IMR-90 (cell line): ENCODE measurements around the gene TGDS. TPM values are rescaled to one million over a fixed set of nuclear protein-coding genes. Genes with fewer than 3 reads are reported as not detected.

Source experiments
- ATAC-seq: fragments of 200-7000 bp; cut with Tn5 transposase; 2 replicates; pipeline ENCODE4 v1.9.1; 2020; ENCODE audit warnings: low read depth, mild to moderate bottlenecking, moderate library complexity
- BruUV-seq: library from RNA; stranded (reverse); fragments of 400-500 nt; replicated peaks from 2 replicates; lab custom pipeline; 2021; lab: Mats Ljungman, UMichigan
- CTCF ChIA-PET: fragments of 300-600 bp; formaldehyde crosslinking; extraction: SDS; loops from one replicate; lab custom pipeline; 2021; ENCODE audit warnings: antibody characterized with exemption; lab: Yijun Ruan, JAX
- POLR2A ChIA-PET: fragments of 300-600 bp; sonication (Branson Sonifier 250); formaldehyde crosslinking; loops from one replicate; lab custom pipeline; 2022; ENCODE audit warnings: antibody characterized with exemption; ENCODE audit not compliant: unreplicated experiment; lab: Charles Lee
- DNase-seq: peaks from one replicate; pipeline ENCODE4 v3.0.0; 2013
- H2AFZ ChIP-seq: replicated peaks from 2 replicates; pipeline ENCODE3; 2013; ENCODE audit warnings: low read length, mild to moderate bottlenecking; ENCODE audit not compliant: poor library complexity
- H2AK5ac ChIP-seq: 2 replicates; pipeline ENCODE4 v1.6.1; 2013; ENCODE audit warnings: low read depth, low read length, inconsistent platforms
- H2AK9ac ChIP-seq: replicated peaks from 2 replicates; pipeline ENCODE3; 2013; ENCODE audit warnings: mild to moderate bottlenecking, low read depth, low read length, moderate library complexity; ENCODE audit not compliant: poor library complexity
- H2BK120ac ChIP-seq: 2 replicates; pipeline ENCODE4 v1.6.1; 2013; ENCODE audit warnings: low read depth, low read length, inconsistent platforms
- H2BK15ac ChIP-seq: 3 replicates; pipeline ENCODE4 v1.6.1; 2013; ENCODE audit warnings: low read depth, low read length, inconsistent platforms
- H2BK20ac ChIP-seq: 2 replicates; pipeline ENCODE4 v1.6.1; 2013; ENCODE audit warnings: low read depth, mild to moderate bottlenecking, inconsistent platforms, low read length, moderate library complexity
- H2BK5ac ChIP-seq: 2 replicates; pipeline ENCODE4 v1.6.1; 2013; ENCODE audit warnings: mild to moderate bottlenecking, low read depth, low read length, inconsistent platforms; ENCODE audit not compliant: poor library complexity, severe bottlenecking
- H3K14ac ChIP-seq: replicated peaks from 2 replicates; pipeline ENCODE4 v1.6.1; 2013; ENCODE audit warnings: low read depth, low read length, inconsistent platforms
- H3K18ac ChIP-seq: 2 replicates; pipeline ENCODE4 v1.6.1; 2013; ENCODE audit warnings: low read depth, low read length, control low read depth
- H3K23ac ChIP-seq: 2 replicates; pipeline ENCODE4 v1.6.1; 2013; ENCODE audit warnings: low read depth, low read length, inconsistent platforms
- H3K27ac ChIP-seq: 2 replicates; pipeline ENCODE4 v1.5.1; 2013; ENCODE audit warnings: mild to moderate bottlenecking, control low read depth, low read length; ENCODE audit not compliant: insufficient read depth
- H3K27me3 ChIP-seq: 2 replicates; pipeline ENCODE4 v1.6.1; 2013; ENCODE audit warnings: low read length; ENCODE audit not compliant: control insufficient read depth, insufficient read depth
- H3K36me3 ChIP-seq: 2 replicates; pipeline ENCODE4 v1.6.1; 2013; ENCODE audit warnings: low read length, mixed read lengths; ENCODE audit not compliant: control insufficient read depth, insufficient read depth
- H3K4ac ChIP-seq: 2 replicates; pipeline ENCODE4 v1.6.1; 2013; ENCODE audit warnings: low read depth, low read length, inconsistent platforms
- H3K4me1 ChIP-seq: 2 replicates; pipeline ENCODE4 v1.6.1; 2013; ENCODE audit warnings: low read length, mixed read lengths; ENCODE audit not compliant: control insufficient read depth, insufficient read depth
- H3K4me2 ChIP-seq: 2 replicates; pipeline ENCODE4 v1.6.1; 2013; ENCODE audit warnings: low read depth, mild to moderate bottlenecking, control low read depth, low read length, moderate library complexity
- H3K4me3 ChIP-seq: 2 replicates; pipeline ENCODE4 v1.5.1; 2013; ENCODE audit warnings: low read depth, mild to moderate bottlenecking, control low read depth, low read length, moderate library complexity; ENCODE audit not compliant: insufficient read depth
- H3K56ac ChIP-seq: 2 replicates; pipeline ENCODE4 v1.6.1; 2013; ENCODE audit warnings: low read length, inconsistent platforms; ENCODE audit not compliant: insufficient read depth; ENCODE audit errors: extremely low read depth
- H3K79me1 ChIP-seq, 2 experiments: 2 replicates each; pipeline ENCODE4 v1.6.1; 2013; ENCODE audit warnings: low read length in 2 of 2, inconsistent platforms in 1 of 2, low read depth in 1 of 2
- H3K9ac ChIP-seq: 2 replicates; pipeline ENCODE4 v1.6.1; 2013; ENCODE audit warnings: low read depth, low read length, control low read depth
- H3K9me1 ChIP-seq: 2 replicates; pipeline ENCODE4 v1.6.1; 2013; ENCODE audit warnings: low read length, inconsistent platforms; ENCODE audit not compliant: insufficient read depth
- H3K9me3 ChIP-seq: 2 replicates; pipeline ENCODE4 v1.6.1; 2013; ENCODE audit warnings: low read length; ENCODE audit not compliant: control insufficient read depth, insufficient read depth
- H4K20me1 ChIP-seq: 2 replicates; pipeline ENCODE4 v1.6.1; 2013; ENCODE audit warnings: low read length, inconsistent platforms; ENCODE audit not compliant: insufficient read depth
- H4K5ac ChIP-seq: 2 replicates; pipeline ENCODE4 v1.6.1; 2013; ENCODE audit warnings: mild to moderate bottlenecking, low read depth, low read length, control low read depth
- H4K8ac ChIP-seq, 2 experiments: 2 replicates each; pipeline ENCODE4 v1.6.1; 2013; ENCODE audit warnings: low read depth in 2 of 2, low read length in 2 of 2, control low read depth in 1 of 2, inconsistent platforms in 1 of 2
- H4K91ac ChIP-seq: 2 replicates; pipeline ENCODE4 v1.6.1; 2013; ENCODE audit warnings: low read depth, low read length, inconsistent platforms; ENCODE audit not compliant: insufficient read depth
- CEBPB ChIP-seq: IDR thresholded peaks from 2 replicates; pipeline ENCODE4 v1.6.1; 2012; ENCODE audit warnings: low read depth, low read length, improper control_type of control experiment
- MAFK ChIP-seq: IDR thresholded peaks from 2 replicates; pipeline ENCODE4 v1.6.1; 2012; ENCODE audit warnings: low read depth, low read length, improper control_type of control experiment
- MAZ ChIP-seq: IDR thresholded peaks from 2 replicates; pipeline ENCODE4 v1.6.1; 2012; ENCODE audit warnings: low read depth, mild to moderate bottlenecking, low read length, improper control_type of control experiment, moderate library complexity, borderline replicate concordance
- MXI1 ChIP-seq: IDR thresholded peaks from 2 replicates; pipeline ENCODE4 v1.6.1; 2012; ENCODE audit warnings: low read depth, mild to moderate bottlenecking, low read length, moderate library complexity, borderline replicate concordance
- RAD21 ChIP-seq: IDR thresholded peaks from 2 replicates; pipeline ENCODE4 v1.6.1; 2012; ENCODE audit warnings: low read length, improper control_type of control experiment
- WGBS, 2 experiments: methylation state at CpG; one replicate each; pipeline versions ENCODE4 v1.1.5 to v1.1.7; 2013; ENCODE audit warnings: missing lambda C conversion rate in 2 of 2; ENCODE audit not compliant: insufficient read length in 1 of 2; ENCODE audit errors: extremely low coverage in 2 of 2; 5-methylcytosine and 5-hydroxymethylcytosine counted together
- dilution Hi-C: fragments of 300-500 bp; cut with HindIII; formaldehyde crosslinking; loops from one replicate; pipeline ENCODE4 v1.14.3; 2018; ENCODE audit warnings: low sequenced_read_pairs; ENCODE audit not compliant: unreplicated experiment
- in situ Hi-C: fragments of 300-500 bp; cut with MboI; formaldehyde crosslinking; loops from 3 replicates; pipeline ENCODE4 v1.14.3; 2019; ENCODE audit warnings: low sequenced_read_pairs, inconsistent platforms, mixed read lengths
- intact Hi-C: fragments of 100-400 bp; cut with micrococcal nuclease; formaldehyde crosslinking; loops from 2 replicates; pipeline ENCODE4 v1.10.0; 2022
- polyA plus RNA-seq, 3 experiments: library from polyadenylated mRNA; depleted of rRNA; stranded (reverse); fragments of >200 nt; gene quantifications; 2 replicates each; pipeline ENCODE4 v1.2.3, GENCODE V29; 2012; ENCODE audit warnings: low replicate concordance in 1 of 3
- total RNA-seq: library from RNA; depleted of rRNA; stranded (reverse); fragments of >200 nt; gene quantifications from 2 replicates; pipeline ENCODE4 v1.2.3, GENCODE V29; 2012
- TF ChIP-seq, protein P1 (sequence below): fragments of 150-350 bp; IDR thresholded peaks from 2 replicates; pipeline ENCODE4 v1.6.1; 2016; ENCODE audit warnings: low read depth, mild to moderate bottlenecking, low read length, moderate library complexity, borderline replicate concordance

The TGDS gene
- total and polyA plus RNA-seq, 2 of the 4 experiments (the other 2 are of a cell fraction): 9.6 to 15.6 TPM

DNA sequence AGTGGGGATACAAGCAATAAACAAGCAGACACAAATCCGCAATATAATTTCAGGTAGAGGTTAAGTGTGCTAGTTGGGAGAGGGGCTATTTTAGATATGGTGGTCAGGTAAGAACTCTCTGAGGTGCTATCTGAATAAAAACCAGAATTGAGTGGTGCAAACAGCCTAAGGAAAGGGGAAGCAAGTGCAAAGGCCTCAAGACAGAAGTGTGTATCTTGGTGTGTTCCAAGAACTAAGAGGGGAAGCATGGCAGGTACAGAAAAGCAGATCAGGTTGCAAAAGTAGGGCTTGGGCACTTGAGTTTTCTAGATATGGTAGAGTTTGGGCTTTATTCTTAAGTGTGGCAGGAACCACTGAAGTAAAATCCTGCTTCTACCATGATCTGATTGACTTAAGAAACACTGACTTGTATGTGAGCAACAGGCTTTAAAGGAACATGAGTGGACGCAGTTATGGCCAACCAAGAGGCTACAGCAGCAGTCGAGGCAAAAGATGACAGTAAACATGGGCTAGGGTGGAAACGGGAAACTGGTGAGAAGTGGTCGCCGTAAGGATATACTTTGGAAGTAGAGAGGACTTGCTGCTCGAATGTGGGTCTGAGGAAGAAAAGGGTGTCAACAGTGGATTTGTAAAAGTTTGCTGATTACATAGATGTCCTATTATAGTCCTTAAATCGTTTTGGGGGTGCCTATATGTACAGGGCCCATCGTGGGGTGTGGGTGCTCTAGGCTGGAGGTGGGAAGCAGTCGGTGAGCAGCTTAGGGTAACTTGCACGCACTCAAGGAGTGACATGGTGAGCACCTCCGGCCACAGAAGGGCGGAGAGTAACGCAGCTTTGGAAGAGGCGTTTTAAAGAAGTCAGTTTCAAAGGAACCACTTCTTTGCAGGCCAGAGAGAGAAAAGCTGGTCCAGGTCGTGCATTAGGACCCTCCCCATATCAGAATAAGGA lies 677 bp downstream of the TGDS start:
- H3K4ac ChIP-seq: peak overlapping the region; percentile 81
- no peak overlapping the region for H2BK20ac ChIP-seq
- H4K20me1 ChIP-seq: no peaks in the 10 kb centered on the region
- intact Hi-C loops (no loop called here), dilution Hi-C loops (no loop called here), in situ Hi-C loops (no loop called here)
- peak overlapping the region; percentile 39 for H2AK5ac ChIP-seq
- H3K9me1 ChIP-seq: peaks cover 9% of the 10 kb centered on the region; the same call in 1 of the 2 replicates
- DNase-seq (peak; percentile 30), ATAC-seq (peak; percentile 64)
- peak overlapping the region; percentile 84 for H3K56ac ChIP-seq
- peak overlapping the region; percentile 41 for H2BK120ac ChIP-seq
- peak overlapping the region; percentile 48 to 86 for H4K8ac ChIP-seq
- peak overlapping the region; percentile 89 for H3K9ac ChIP-seq
- H3K9me3 ChIP-seq: no peaks in the 10 kb centered on the region
- H3K23ac ChIP-seq: peak overlapping the region; percentile 80
- H3K36me3 ChIP-seq: peaks cover 8% of the 10 kb centered on the region
- 22% methylated on average over 6 of the region's 16 CpGs; no CpG with 5 or more reads in 1 of the 2 experiments for WGBS, 2 experiments
- H2AFZ ChIP-seq: peak overlapping the region; percentile 88
- H3K18ac ChIP-seq: peak overlapping the region; percentile 4; the same call in 1 of the 2 replicates
- peak overlapping the region; percentile 31 for H2AK9ac ChIP-seq
- TF ChIP-seq MAZ: no peak
- TF ChIP-seq, protein P1, sequence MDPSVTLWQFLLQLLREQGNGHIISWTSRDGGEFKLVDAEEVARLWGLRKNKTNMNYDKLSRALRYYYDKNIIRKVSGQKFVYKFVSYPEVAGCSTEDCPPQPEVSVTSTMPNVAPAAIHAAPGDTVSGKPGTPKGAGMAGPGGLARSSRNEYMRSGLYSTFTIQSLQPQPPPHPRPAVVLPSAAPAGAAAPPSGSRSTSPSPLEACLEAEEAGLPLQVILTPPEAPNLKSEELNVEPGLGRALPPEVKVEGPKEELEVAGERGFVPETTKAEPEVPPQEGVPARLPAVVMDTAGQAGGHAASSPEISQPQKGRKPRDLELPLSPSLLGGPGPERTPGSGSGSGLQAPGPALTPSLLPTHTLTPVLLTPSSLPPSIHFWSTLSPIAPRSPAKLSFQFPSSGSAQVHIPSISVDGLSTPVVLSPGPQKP: no peak
- no peak for TF ChIP-seq RAD21
- no peak for TF ChIP-seq CEBPB
- TF ChIP-seq MXI1: no peak
- TF ChIP-seq MAFK: no peak
- H3K4me3 ChIP-seq: peak overlapping the region; percentile 63
- no peak overlapping the region for H2BK15ac ChIP-seq
- H3K4me1 ChIP-seq: peaks cover 9% of the 10 kb centered on the region
- H2BK5ac ChIP-seq: peak overlapping the region; percentile 34
- H4K91ac ChIP-seq: peak overlapping the region; percentile 62
- peak overlapping the region; percentile 84 for H3K14ac ChIP-seq
- H4K5ac ChIP-seq: peak overlapping the region; percentile 25
- H3K27ac ChIP-seq: peak overlapping the region; percentile 70
- H3K79me1 ChIP-seq: peaks cover 16 to 31% of the 10 kb centered on the region in 2 experiments
- BruUV-seq: TSS peak; percentile 66
- ChIA-PET CTCF (interaction anchor here (1.0 to 1.4 kb wide), 2 partner anchors 9 to 23 kb away, joined by 3 to 4 read pairs; no protein-coding TSS in a partner anchor), POLR2A (interaction anchor here (0.5 kb wide), 1 partner anchor 25 kb away, joined by 6 read pairs; no protein-coding TSS in a partner anchor)
- H3K4me2 ChIP-seq: peak overlapping the region; percentile 89
- no peaks in the 10 kb centered on the region for H3K27me3 ChIP-seq
